Measurements from ENCODE around the gene TMEM273. TPM values are rescaled to one million over a fixed set of nuclear protein-coding genes. Genes with fewer than 3 reads are reported as not detected.

The TMEM273 gene
- total and polyA plus RNA-seq, 10 of the 15 experiments (the other 5 are each of a cell fraction or from before 2014, with no cell fraction given): 10.3 to 46.3 (median 26.4) TPM

DNA sequence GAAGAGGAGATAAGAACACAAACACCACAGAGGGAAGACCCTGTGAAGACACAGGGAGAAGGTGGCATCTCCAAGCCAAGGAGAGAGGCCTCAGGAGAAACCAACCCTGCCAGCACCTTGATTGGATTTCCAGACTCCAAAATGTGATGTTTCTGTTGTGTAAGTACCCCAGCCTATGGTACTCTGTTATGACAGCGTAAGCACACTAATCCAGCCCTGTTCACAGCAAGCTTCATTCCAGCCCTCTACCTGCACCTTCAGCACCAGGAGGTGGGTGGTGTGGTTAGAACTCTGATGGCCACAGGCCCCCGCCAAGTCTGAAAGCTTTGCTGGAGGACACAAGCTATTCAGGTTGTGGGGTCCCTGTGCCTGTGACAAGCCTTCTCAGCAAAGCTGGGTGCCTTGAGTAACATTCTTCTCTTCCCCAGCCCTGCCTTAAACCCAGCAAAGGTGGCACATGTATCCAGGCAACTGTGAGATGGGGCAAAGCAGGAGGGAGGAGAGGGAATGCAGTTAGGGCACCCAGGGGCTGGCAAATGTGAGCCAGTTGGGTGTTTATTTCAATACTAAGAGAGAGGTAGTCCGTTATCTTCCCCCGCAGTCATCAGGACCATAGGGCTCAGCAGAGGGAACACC lies 77.4 kb downstream of the TMEM273 start:
- no peak for FAIRE-seq
- H3K4me2 ChIP-seq (ENCODE audit: control insufficient read depth, insufficient read depth): no peak overlapping the region
- POLR2A ChIA-PET: no interaction called here
- H3K27me3 ChIP-seq (replicated peaks in 1 of 2; ENCODE audit: control insufficient read depth in 2 of 2, insufficient read depth in 2 of 2, low read length in 1 of 2): peaks cover 0 to 8% of the 10 kb centered on the region in 2 experiments; a peak in 2 of 4 replicates
- H3K9ac ChIP-seq (ENCODE audit: control insufficient read depth, insufficient read depth, low read length): no peak overlapping the region
- H3K36me3 ChIP-seq (ENCODE audit: control insufficient read depth in 2 of 2, insufficient read depth in 2 of 2, low read length in 1 of 2): no peaks in the 10 kb centered on the region
- RAD21 ChIA-PET (ENCODE audit: unreplicated experiment): no interaction called here
- in situ Hi-C loops (cut with MboI): no loop called here
- H3K27ac ChIP-seq (ENCODE audit: control insufficient read depth, insufficient read depth): no peak overlapping the region
- DNase-seq (ENCODE audit: low read depth, low spot score): no peak
- SMC1A ChIA-PET (ENCODE audit: uncharacterized antibody, unreplicated experiment): interaction anchor here (2.0 kb wide), 1 partner anchor 10 kb away, joined by 5 read pairs; no protein-coding TSS in a partner anchor
- no TSS peak for BruUV-seq (replicated peaks)
- no peak overlapping the region for H3K4me3 ChIP-seq
- intact Hi-C loops (cut with micrococcal nuclease; ENCODE audit: unreplicated experiment): no loop called here
- H3K9me3 ChIP-seq (replicated peaks; ENCODE audit: control insufficient read depth, insufficient read depth, low read length): no peaks in the 10 kb centered on the region
- CTCF ChIA-PET: interaction anchor here (1.4 kb wide), 1 partner anchor 10 kb away, joined by 3 read pairs; no protein-coding TSS in a partner anchor
- 74% methylated on average over 4 of the region's 4 CpGs for WGBS (ENCODE audit: insufficient coverage, insufficient replicate concordance, low lambda C conversion rate, missing lambda C conversion rate)
- H2AFZ ChIP-seq (ENCODE audit: control insufficient read depth, low read depth, low read length): no peak overlapping the region
- H4K20me1 ChIP-seq (ENCODE audit: control insufficient read depth, insufficient read depth): no peaks in the 10 kb centered on the region
- no peak for ATAC-seq
- no peaks in the 10 kb centered on the region for H3K4me1 ChIP-seq (ENCODE audit: control insufficient read depth, insufficient read depth, low read length)
- H3K79me2 ChIP-seq (ENCODE audit: control insufficient read depth, insufficient read depth, low read length): no peaks in the 10 kb centered on the region
- no peak for TF ChIP-seq MXI1 (IDR thresholded peaks at IDR 0.05; ENCODE audit: low read depth, low read length)
- TF ChIP-seq, protein P1, sequence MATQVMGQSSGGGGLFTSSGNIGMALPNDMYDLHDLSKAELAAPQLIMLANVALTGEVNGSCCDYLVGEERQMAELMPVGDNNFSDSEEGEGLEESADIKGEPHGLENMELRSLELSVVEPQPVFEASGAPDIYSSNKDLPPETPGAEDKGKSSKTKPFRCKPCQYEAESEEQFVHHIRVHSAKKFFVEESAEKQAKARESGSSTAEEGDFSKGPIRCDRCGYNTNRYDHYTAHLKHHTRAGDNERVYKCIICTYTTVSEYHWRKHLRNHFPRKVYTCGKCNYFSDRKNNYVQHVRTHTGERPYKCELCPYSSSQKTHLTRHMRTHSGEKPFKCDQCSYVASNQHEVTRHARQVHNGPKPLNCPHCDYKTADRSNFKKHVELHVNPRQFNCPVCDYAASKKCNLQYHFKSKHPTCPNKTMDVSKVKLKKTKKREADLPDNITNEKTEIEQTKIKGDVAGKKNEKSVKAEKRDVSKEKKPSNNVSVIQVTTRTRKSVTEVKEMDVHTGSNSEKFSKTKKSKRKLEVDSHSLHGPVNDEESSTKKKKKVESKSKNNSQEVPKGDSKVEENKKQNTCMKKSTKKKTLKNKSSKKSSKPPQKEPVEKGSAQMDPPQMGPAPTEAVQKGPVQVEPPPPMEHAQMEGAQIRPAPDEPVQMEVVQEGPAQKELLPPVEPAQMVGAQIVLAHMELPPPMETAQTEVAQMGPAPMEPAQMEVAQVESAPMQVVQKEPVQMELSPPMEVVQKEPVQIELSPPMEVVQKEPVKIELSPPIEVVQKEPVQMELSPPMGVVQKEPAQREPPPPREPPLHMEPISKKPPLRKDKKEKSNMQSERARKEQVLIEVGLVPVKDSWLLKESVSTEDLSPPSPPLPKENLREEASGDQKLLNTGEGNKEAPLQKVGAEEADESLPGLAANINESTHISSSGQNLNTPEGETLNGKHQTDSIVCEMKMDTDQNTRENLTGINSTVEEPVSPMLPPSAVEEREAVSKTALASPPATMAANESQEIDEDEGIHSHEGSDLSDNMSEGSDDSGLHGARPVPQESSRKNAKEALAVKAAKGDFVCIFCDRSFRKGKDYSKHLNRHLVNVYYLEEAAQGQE (IDR thresholded peaks at IDR 0.05; ENCODE audit: low read depth, low read length): no peak
- no peak for TF ChIP-seq SMAD1 (IDR thresholded peaks at IDR 0.05; ENCODE audit: low read depth, partially characterized antibody)
- TF ChIP-seq, protein P2, sequence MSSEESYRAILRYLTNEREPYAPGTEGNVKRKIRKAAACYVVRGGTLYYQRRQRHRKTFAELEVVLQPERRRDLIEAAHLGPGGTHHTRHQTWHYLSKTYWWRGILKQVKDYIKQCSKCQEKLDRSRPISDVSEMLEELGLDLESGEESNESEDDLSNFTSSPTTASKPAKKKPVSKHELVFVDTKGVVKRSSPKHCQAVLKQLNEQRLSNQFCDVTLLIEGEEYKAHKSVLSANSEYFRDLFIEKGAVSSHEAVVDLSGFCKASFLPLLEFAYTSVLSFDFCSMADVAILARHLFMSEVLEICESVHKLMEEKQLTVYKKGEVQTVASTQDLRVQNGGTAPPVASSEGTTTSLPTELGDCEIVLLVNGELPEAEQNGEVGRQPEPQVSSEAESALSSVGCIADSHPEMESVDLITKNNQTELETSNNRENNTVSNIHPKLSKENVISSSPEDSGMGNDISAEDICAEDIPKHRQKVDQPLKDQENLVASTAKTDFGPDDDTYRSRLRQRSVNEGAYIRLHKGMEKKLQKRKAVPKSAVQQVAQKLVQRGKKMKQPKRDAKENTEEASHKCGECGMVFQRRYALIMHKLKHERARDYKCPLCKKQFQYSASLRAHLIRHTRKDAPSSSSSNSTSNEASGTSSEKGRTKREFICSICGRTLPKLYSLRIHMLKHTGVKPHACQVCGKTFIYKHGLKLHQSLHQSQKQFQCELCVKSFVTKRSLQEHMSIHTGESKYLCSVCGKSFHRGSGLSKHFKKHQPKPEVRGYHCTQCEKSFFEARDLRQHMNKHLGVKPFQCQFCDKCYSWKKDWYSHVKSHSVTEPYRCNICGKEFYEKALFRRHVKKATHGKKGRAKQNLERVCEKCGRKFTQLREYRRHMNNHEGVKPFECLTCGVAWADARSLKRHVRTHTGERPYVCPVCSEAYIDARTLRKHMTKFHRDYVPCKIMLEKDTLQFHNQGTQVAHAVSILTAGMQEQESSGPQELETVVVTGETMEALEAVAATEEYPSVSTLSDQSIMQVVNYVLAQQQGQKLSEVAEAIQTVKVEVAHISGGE (CRISPR knock-in tag; IDR thresholded peaks at IDR 0.05): no peak
- no peak for TF ChIP-seq CBX5 (IDR thresholded peaks at IDR 0.05; ENCODE audit: low read depth)
- TF ChIP-seq, protein P3, sequence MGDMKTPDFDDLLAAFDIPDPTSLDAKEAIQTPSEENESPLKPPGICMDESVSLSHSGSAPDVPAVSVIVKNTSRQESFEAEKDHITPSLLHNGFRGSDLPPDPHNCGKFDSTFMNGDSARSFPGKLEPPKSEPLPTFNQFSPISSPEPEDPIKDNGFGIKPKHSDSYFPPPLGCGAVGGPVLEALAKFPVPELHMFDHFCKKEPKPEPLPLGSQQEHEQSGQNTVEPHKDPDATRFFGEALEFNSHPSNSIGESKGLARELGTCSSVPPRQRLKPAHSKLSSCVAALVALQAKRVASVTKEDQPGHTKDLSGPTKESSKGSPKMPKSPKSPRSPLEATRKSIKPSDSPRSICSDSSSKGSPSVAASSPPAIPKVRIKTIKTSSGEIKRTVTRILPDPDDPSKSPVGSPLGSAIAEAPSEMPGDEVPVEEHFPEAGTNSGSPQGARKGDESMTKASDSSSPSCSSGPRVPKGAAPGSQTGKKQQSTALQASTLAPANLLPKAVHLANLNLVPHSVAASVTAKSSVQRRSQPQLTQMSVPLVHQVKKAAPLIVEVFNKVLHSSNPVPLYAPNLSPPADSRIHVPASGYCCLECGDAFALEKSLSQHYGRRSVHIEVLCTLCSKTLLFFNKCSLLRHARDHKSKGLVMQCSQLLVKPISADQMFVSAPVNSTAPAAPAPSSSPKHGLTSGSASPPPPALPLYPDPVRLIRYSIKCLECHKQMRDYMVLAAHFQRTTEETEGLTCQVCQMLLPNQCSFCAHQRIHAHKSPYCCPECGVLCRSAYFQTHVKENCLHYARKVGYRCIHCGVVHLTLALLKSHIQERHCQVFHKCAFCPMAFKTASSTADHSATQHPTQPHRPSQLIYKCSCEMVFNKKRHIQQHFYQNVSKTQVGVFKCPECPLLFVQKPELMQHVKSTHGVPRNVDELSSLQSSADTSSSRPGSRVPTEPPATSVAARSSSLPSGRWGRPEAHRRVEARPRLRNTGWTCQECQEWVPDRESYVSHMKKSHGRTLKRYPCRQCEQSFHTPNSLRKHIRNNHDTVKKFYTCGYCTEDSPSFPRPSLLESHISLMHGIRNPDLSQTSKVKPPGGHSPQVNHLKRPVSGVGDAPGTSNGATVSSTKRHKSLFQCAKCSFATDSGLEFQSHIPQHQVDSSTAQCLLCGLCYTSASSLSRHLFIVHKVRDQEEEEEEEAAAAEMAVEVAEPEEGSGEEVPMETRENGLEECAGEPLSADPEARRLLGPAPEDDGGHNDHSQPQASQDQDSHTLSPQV (IDR thresholded peaks at IDR 0.05): no peak
- no peak for TF ChIP-seq RCOR1 (conservative IDR thresholded peaks at IDR 0.05; ENCODE audit: low read depth, low read length)
- TF ChIP-seq, protein P4, sequence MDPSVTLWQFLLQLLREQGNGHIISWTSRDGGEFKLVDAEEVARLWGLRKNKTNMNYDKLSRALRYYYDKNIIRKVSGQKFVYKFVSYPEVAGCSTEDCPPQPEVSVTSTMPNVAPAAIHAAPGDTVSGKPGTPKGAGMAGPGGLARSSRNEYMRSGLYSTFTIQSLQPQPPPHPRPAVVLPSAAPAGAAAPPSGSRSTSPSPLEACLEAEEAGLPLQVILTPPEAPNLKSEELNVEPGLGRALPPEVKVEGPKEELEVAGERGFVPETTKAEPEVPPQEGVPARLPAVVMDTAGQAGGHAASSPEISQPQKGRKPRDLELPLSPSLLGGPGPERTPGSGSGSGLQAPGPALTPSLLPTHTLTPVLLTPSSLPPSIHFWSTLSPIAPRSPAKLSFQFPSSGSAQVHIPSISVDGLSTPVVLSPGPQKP (IDR thresholded peaks at IDR 0.05; ENCODE audit: low read depth, low read length): no peak
- no peak for TF ChIP-seq NFXL1 (IDR thresholded peaks at IDR 0.05; ENCODE audit: borderline replicate concordance)

Measured in GM12878 (cell line).